Muscle of back (tissue), 11 donors: ENCODE results near the gene SLC29A4. TPM values are rescaled to one million over a fixed set of nuclear protein-coding genes. Genes with fewer than 3 reads are reported as not detected.
"Not testable (repeated sequence)": the region's sequence is repeated elsewhere in the genome, so short reads cannot be mapped to it uniquely, and the experiment has no call there.

Experiments
- DNase-seq, 3 donors: peaks; one replicate each; pipeline versions ENCODE4 v3.0.0 to v3.0.0-alpha.2; 2013
- polyA plus RNA-seq, 10 donors: library from polyadenylated mRNA; unstranded; fragments of 120-200 nt; gene quantifications; one replicate each; pipeline ENCODE4 v1.2.1, GENCODE V29; 2013; ENCODE audit not compliant: insufficient read length in 10 of 10

The SLC29A4 gene
- polyA plus RNA-seq, 10 donors: 18.4 to 31.3 (median 25.5) TPM

GRCh38 chr7:5322621-5323410 is 40.1 kb downstream of the SLC29A4 start:
- no peak for DNase-seq

- not testable (repeated sequence) for DNase-seq
Measured at GRCh38 chr7:5323800-5324781, 41.3 kb downstream of the SLC29A4 start.

GRCh38 chr7:5324961-5325360 is 42.2 kb downstream of the SLC29A4 start:
- no peak for DNase-seq

DNA sequence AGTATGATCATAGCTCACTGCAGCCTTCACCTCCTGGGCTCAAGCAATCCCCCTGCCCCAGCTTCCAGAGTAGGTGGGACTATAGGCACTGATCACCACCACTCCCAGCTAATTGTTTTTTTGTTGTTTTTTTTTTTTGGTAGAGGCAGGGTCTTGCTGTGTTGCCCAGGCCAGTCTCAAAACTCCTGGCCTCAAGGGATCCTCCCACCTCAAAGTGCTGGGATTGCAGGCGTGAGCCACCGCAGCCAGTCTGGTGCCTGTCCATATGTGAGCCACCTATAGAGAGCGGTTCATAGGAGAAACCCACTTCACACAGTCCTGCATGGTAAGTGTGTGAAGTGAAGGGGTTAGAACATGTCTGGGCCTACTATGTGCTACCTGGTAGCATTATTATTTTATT is 47.5 kb downstream of the SLC29A4 start:
- no peak for DNase-seq

DNA sequence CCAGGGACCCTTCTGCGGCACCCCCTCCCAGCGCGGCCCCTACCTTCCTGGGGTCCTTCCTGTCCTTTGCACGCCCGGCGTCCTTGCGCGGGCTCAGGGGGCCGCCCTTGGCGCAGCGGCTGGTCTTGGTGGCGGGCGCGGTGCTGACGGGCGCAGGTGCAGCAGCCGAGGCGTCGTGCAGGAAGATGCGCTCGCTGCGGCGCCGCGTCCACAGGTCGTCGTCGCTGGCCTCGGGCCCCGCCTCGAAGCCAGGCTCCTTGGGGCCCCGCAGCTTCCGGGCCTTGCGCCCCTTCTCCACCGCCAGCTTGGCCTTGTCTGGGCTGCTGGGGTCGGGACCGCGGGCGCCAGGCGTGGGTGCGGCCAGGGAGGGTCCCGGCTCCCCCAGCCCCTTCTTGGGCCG is 49.8 kb downstream of the SLC29A4 start:
- no peak for DNase-seq

DNA sequence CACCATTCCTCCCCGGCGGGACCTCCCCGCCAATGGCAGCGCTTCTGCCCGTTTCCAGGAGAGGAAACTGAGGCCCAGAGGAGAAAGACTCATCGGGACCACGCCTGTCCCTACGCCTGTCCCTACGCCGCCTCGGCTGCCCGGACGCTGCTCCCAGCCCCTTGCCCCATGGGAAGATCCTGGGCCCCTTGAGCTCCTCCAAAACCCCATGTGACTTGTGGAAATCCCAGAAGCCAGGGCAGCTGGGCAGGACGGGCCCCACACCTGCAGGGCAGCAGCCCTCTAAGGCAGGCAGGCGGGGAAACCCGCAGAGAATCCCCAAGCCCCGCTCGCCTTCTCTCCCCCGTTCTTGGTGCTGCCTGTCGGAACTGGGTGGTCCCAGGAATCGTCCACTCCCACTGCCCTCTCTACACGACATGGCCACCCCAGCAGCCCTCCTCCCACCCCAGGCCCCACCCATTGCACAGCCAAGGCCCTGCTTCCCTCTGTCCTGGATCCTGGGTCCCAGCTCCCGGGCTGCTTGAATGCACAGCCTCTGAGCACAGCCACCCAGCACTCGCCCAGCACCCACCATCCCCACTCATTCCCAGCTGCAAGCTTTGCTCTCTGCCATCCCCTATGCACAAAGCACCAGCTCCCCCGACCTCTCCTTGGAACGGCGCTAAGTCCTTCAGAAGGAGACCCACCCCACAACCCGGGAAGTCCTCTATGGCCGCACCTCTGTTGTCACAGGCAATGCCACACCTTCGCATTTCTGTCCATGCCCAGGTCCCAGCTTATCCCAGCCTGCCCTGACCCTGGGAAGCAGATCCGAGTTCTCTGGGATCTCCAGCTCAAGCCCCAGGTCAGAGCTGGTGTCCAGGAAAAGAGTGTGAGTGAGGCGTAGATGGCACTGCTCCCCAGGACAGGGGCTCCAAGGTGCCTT is 50.6 kb downstream of the SLC29A4 start:
- DNase-seq: no peak

DNA sequence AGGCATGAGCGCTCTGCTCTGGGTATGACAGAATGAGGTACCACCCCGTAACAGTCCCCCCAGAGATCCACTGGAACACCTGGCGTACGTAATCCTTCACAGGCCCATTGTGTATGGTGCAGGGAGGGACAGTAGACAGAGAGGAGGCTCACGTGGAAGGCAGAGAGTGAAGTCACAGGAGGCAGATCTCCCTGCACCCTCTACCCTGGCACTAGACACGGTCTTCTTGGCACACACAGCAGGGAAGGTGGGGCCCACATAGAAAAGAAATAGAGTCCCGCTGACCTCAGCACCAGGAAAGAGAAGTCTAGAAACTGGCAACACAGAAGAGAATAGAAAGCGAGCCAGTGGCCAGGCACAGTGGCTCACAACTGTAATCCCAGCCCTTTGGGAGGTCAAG is 51.9 kb downstream of the SLC29A4 start:
- no peak for DNase-seq

DNA sequence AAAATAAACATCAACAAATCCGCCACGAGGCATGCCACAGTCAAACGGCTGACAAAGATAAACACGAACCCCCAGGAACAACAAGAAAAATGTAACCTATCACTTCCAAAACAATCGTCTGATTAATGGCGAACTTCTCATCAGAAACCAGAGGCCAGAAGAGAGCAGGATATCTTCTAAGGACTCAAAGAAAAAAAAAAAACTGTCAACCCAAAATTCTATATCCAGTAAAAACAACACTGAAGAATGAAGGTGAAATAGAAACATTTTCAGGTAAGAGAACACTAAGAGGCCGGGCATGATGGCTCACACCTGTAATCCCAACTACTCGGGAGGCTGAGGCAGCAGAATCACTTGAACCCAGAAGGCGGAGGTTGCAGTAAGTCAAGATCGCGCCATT is 54.3 kb downstream of the SLC29A4 start:
- DNase-seq: no peak

GRCh38 chr7:5339955-5340354 is 57.2 kb downstream of the SLC29A4 start:
- no peak for DNase-seq

DNA sequence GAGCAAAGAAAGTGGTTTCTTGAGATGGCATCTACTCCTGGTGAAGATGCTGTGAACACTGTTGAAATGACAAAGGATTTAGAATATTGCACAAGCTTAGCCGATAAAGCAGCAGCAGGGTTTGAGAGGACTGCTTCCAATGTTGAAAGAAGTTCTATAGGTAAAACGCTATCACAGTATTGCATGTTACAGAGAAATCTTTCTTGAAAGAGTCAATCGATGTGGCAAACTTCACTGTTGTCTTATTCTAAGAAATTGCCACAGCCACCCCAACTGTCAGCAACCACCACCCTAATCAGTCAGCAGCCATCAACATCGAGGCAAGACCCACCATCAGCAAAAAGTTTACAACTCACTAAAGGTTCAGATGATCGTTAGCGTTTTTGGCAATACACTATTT is 59.9 kb downstream of the SLC29A4 start:
- DNase-seq: no peak

GRCh38 chr7:5343884-5344283 is 61.1 kb downstream of the SLC29A4 start:
- no peak for DNase-seq

DNA sequence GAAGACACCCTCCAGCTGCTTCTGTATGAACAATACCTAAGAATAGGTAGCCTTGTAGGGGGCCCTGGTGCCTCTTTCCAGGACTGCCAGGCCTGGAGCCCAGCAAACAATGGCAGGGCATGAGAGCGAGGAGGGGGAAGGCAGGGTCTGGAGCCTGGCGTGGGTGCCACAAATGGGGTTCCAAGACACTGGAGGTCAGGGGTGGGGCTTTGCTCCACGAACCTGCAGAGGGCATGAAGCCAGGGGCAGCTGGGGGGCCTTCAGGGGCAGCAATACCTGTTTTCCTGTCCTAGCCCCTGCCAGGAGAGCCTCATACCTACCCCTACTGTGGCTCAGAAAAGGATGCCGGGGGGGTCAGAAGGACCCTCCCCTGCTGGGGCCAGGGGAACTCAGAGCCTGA is 61.6 kb downstream of the SLC29A4 start:
- DNase-seq: no peak

GRCh38 chr7:5345171-5345570 is 62.4 kb downstream of the SLC29A4 start:
- DNase-seq: no peak

GRCh38 chr7:5345671-5346070 is 62.9 kb downstream of the SLC29A4 start:
- DNase-seq: no peak

DNA sequence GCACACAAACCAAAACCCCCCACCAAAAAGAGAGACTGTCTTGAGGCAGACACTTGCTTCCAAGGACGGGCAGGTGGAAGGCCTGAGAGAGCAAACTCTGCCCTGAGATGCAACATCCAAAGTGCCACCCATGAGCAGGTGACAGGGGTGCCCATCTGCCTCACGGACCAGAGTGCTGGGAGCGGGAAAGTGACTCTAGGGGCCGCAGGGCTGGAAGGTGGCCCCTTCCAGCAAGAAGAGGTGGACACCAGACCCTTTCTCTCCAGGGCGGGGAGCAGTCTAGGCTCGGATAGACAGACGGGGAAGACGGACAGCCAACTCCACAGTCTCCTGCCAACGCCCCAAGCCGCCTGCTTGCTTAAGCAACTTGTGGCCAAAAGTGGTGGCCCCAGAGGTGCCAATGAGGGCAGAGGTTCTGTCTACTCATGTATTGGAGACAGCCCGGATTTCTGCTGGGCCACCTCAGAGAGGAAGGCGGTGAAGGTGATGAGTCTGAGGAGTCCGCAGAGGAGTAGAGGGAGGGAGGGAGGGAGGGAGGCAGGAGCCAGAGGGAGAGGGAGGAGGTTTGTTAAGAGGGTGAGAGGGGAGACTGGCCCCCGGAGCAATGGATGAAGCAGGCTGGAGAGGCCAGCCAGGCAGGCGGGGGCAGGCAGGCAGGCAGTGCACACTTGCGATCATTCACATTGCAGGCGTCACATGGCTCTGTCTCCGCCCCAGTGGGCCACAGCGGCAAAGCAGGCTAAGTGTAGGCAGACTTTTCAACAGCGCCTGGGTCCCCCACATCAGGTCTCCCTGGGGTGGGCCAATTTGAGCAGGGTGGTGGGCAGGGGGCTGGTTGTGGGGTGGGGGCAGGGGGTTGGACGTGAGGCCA is 65.6 kb downstream of the SLC29A4 start:
- DNase-seq: no peak

GRCh38 chr7:5349005-5349380 is 66.2 kb downstream of the SLC29A4 start:
- DNase-seq: no peak

- peak in 1 of 3 donors; percentile 27 for DNase-seq
Measured at GRCh38 chr7:5349437-5350173, 66.9 kb downstream of the SLC29A4 start.

DNA sequence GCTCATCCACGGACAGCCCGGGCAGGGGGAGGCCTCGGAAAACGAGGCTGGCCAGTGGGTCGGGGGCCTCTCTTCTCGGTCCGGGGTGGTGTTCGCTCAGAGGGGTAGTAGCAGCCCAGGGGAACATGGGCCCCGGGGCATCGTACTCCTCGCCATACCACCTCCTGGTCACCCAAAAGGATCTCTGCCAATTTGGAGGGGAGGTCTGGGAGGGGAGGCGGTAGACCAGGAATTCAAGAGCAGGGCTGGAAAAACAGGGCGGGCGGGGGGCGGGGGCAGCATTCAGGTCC is 67.4 kb downstream of the SLC29A4 start:
- no peak for DNase-seq

DNA sequence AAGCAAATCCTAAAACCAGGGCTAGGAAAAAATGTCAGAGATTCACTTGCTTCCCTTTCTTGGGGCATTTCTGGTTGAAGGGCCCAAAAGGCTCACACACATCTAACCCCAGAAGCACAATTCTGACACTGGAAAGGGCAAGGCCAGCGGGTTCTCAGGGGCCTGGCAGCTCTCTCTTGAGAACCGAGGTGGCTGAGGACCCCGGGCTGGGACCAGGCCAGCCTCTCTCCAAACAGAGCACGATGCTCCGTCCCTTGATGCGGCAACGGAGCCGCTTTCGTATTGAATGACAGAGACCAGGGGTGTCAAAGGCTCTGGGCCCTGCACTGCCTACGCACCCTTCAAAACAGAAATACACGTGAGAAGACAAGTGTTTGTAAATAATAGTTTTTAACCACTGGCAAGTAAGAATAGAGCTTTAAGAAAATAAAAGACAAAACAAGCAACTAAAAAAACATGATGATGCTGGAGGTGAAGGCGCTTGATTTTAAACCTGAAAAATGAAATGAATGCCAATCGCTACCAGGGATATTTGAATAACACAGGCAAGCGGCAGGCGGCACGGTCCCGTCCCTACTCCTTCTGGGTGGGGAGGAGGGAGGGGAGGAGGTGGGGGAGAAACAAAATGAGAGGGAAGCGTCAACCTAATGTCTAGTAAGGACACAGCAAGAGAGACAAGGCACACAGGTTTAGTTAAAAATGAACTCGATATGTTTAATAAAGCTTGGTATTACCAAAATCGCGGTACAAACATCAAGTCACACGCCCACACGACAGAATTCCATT is 68.0 kb downstream of the SLC29A4 start:
- DNase-seq: no peak
